SJSA1 (cell line): ENCODE measurements around the gene ZFYVE28. TPM values are rescaled to one million over a fixed set of nuclear protein-coding genes. Genes with fewer than 3 reads are reported as not detected.
"Not testable (repeated sequence)": the region's sequence is repeated elsewhere in the genome, so short reads cannot be mapped to it uniquely, and the experiment has no call there.

Source experiments
- DNase-seq, 2 experiments: peaks; one replicate each; pipeline ENCODE4 v3.0.0-alpha.2; 2015 to 2020; ENCODE audit warnings: low spot score in 2 of 2, low read depth in 1 of 2
- H3K27ac ChIP-seq: fragments of 250-450 bp; sonication (Bioruptor Pico); 2 replicates; pipeline ENCODE4 v1.5.1; 2020; ENCODE audit warnings: mild to moderate bottlenecking, moderate library complexity
- H3K27me3 ChIP-seq: fragments of 250-450 bp; sonication (Bioruptor Pico); replicated peaks from 2 replicates; pipeline ENCODE4 v1.5.1; 2020; ENCODE audit warnings: mild to moderate bottlenecking, moderate library complexity
- H3K36me3 ChIP-seq: fragments of 250-450 bp; sonication (Bioruptor Pico); 2 replicates; pipeline ENCODE4 v1.5.1; 2020; ENCODE audit warnings: mild to moderate bottlenecking
- H3K4me1 ChIP-seq: fragments of 250-450 bp; sonication (Bioruptor Pico); replicated peaks from 2 replicates; pipeline ENCODE4 v1.6.1; 2021; ENCODE audit warnings: mild to moderate bottlenecking
- H3K4me3 ChIP-seq: fragments of 250-450 bp; sonication (Bioruptor Pico); 2 replicates; pipeline ENCODE4 v1.5.1; 2020; ENCODE audit warnings: mild to moderate bottlenecking
- H3K9me3 ChIP-seq: fragments of 250-450 bp; sonication (Bioruptor Pico); replicated peaks from 2 replicates; pipeline ENCODE4 v1.5.1; 2020; ENCODE audit warnings: mild to moderate bottlenecking
- total RNA-seq: library from RNA; depleted of rRNA; stranded (reverse); fragments of >200 nt; shearing (Covaris generic); gene quantifications from 2 replicates; pipeline ENCODE4 v1.2.3, GENCODE V29; 2014

The ZFYVE28 gene
- total RNA-seq, 1 experiment from 2014 or later = 0.11 TPM

- Histone ChIP-seq H3K27ac (no peak overlapping the region), H3K36me3 (no peaks in the 10 kb centered on the region), H3K27me3 (no peaks in the 10 kb centered on the region), H3K4me1 (no peaks in the 10 kb centered on the region), H3K9me3 (no peaks in the 10 kb centered on the region), H3K4me3 (no peak overlapping the region)
- DNase-seq = peak; percentile 9 to 47
Measured at GRCh38 chr4:2441393-2442174, 23.1 kb upstream of the ZFYVE28 start.

DNA sequence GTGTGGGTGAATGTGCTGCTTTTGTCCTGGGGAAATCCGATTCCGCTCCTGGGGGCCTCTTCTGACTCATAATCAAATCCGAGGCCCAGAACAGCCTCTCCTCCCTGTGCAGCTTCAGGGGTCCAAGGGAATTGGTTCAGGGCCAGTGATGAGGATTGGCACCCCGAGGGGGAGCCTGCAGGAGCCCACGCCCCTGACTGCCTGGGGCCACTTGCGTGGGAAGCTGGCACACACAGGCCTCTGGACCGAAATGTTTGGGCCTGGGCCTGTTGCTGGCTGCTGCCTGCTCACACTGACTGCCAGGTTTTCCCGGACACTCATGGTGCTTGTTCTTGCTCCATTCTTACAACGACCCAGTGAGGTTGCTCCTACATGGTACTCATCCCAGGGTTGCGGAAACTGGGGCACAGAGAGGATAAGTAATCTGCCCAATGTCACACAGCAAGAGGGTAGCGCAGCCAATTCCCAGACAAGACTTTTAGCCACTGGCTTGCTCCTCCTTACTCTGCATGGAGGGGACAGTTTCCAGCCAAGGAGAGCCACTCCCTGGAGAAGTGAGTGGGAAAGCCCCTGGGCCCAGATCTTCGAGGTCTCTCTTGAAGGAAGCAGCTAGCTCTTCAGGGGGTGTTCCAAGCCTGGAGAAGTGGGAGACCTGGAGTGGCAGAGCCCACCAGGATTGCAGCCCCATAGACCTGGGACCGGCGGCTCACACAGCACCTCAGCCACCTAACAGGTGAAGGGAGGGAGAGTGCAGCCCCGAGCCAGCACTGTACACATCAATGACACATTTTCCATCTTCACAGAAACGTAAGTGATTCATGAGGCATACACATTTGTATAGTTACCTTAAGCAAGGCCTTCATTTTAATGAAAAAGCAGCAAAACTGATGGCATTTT, 20.6 kb upstream of the ZFYVE28 start:
- Histone ChIP-seq H3K36me3 (no peaks in the 10 kb centered on the region), H3K4me1 (no peaks in the 10 kb centered on the region), H3K9me3 (no peaks in the 10 kb centered on the region), H3K27ac (no peak overlapping the region), H3K4me3 (no peak overlapping the region), H3K27me3 (no peaks in the 10 kb centered on the region)
- no peak for DNase-seq

DNA sequence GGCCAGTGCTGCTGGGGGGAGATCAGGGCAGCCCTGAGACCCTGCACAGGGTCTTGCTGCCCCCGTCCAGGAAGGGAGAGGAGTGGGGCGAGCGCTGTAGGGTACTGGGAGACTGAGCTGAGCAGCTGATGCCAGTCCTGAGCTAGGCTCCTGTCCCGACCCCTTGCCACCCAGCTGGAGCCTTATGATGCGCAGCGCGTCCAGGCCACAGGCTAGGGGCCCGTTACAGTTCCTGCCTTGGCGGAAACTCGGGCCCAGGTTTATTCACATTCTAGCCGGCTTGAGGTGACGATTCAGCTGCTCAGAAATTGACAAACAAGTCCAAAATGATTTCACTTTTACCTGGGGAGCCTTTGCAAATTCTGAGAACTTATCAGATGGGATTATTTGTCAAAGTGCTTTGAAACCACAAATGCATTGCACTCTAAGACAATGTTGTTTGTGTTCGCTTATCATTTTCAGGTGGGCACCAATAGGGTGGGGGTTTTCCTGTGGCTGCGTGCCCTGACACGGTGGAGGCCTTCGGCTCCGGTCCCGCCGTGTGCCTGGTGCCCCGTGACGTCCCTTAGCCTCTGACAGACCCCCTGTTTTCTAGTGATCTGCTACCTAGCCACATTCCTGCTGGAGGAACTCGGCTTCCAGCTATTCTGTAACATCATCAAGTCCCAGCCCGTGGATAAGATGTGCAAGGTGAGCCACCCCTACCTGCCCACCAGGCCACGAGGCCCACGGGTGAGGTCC, 19.2 kb upstream of the ZFYVE28 start:
- no peaks in the 10 kb centered on the region for H3K27me3 ChIP-seq
- no peak overlapping the region for H3K27ac ChIP-seq
- H3K9me3 ChIP-seq = no peaks in the 10 kb centered on the region
- no peaks in the 10 kb centered on the region for H3K4me1 ChIP-seq
- H3K4me3 ChIP-seq = no peak overlapping the region
- DNase-seq = no peak
- no peaks in the 10 kb centered on the region for H3K36me3 ChIP-seq

DNA sequence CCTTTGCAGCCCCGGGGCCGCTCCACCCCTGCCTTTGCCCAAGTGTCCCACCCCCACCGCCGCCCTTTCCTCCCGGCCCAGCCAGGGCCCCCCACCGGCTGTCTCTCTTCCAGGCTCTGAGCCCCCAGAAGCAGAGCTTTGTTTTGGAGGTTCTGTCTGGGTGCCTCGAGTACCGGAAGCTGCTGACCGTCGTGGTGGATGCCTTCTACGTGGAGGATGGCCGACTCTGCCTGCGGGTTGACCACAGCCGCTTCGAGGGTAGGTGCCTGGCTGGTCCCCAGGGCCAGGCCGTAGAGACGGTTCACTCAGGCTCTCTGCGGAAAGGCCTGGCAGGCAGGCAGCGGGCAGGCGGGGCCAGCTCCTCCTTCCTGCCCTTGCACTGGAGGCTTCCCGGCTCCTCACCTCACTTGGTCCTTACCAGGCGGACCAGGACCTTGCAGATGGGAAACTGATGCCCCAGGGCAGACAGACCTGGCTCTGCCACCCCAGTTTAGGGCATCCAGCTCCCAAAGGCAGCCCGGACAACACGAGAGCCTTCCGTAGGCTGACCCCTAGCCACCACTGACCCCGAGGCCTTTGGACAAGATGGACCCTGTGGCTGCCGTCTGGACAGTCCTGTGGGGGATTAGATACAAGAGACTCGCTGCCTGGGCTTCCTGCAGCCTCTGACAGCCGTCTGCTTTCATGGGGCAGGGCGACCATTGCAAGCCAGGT, 18.5 kb upstream of the ZFYVE28 start:
- no peaks in the 10 kb centered on the region for H3K4me1 ChIP-seq
- no peaks in the 10 kb centered on the region for H3K9me3 ChIP-seq
- H3K36me3 ChIP-seq = no peaks in the 10 kb centered on the region
- H3K27ac ChIP-seq = no peak overlapping the region
- H3K27me3 ChIP-seq = no peaks in the 10 kb centered on the region
- DNase-seq = no peak
- no peak overlapping the region for H3K4me3 ChIP-seq

GRCh38 chr4:2436301-2436700, 17.9 kb upstream of the ZFYVE28 start:
- DNase-seq = no peak
- Histone ChIP-seq H3K9me3 (no peaks in the 10 kb centered on the region), H3K27ac (no peak overlapping the region), H3K4me3 (no peak overlapping the region), H3K36me3 (no peaks in the 10 kb centered on the region), H3K27me3 (no peaks in the 10 kb centered on the region), H3K4me1 (no peaks in the 10 kb centered on the region)

DNA sequence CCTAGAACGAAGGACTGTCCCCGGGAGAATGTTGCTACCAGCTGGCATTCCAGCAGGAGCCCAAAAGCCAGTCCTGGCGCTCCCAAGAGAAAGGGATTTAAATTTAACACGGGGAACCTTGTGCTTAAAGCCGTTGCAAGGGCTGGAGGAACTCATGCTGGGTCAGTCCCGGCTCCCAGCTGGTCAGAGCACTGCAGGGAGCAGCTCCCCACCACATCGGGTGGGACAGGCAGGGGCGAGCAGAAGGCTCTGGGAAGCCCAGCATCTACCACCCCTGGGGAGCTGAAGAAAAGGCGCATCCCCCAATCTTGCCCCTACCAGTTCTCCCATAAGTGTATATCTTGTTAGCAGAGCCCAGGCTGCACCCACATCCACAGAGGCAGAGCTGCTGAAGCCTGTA, 16.0 kb upstream of the ZFYVE28 start:
- Histone ChIP-seq H3K4me3 (no peak overlapping the region), H3K27ac (no peak overlapping the region), H3K36me3 (no peaks in the 10 kb centered on the region), H3K27me3 (no peaks in the 10 kb centered on the region), H3K9me3 (no peaks in the 10 kb centered on the region), H3K4me1 (no peaks in the 10 kb centered on the region)
- no peak for DNase-seq

DNA sequence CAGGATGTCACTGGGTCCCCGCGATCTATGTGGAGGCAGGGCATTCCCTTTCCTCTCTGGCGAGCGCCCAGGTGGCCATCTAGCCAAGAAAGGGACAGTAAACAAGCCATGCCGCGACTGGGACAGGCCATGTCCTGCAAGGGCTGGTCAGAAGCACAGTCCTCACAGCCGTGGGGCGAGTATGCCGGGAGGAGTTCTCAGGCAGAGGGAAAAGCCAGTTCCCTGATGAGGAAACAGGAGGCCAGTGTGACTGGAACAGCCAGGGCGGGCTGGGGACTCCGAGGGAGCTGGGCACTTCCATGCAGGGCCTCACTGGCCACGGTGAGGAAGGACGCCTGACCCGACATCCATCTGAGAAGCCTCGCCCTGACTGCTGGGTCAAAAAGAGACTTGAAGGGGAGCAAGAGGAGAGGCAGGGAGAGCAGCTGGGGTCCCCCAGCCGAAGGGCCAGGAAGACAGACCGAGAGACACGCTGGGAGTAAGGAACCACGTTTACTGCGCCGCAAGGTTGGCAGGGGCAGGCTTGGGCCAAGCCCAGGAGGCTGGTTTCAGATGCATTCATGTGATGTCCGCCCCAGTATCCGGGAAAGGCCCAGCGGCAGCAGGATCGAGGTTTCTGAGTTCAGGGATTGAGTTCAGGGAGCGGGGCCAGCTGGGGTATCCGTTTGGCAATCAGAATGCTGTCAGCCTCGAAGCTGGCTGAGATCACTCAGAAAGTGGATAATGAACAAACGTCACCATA, 15.3 kb upstream of the ZFYVE28 start:
- DNase-seq = no peak
- H3K27me3 ChIP-seq = no peaks in the 10 kb centered on the region
- H3K4me1 ChIP-seq = no peaks in the 10 kb centered on the region
- no peaks in the 10 kb centered on the region for H3K9me3 ChIP-seq
- H3K4me3 ChIP-seq = no peak overlapping the region
- H3K27ac ChIP-seq = no peak overlapping the region
- H3K36me3 ChIP-seq = no peaks in the 10 kb centered on the region

DNA sequence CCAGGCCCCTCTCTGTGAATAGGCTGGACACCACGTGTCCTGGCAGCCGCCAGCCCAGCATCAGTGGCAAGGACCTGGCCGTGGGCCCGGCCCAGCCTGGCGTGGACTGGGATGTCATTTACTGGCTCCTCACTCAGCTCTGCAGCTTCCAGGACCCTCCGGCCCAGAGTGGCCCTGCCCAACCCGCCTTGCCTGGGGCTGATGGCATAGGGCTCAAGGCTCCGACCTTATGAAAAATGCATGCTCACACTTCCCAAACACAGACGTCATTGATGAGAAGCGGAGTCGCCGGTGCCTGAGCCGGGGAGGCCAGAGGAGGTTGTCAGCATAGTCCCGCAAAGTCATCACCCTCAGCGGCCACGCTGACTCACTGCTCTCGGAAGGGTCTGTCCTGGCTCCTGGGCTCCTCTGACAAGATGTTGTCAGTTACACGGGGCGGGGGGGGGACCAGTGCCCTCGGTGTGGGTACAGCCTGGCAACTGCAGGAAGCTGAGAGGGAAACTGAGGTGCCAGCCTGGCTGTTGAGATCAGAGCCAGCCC, 14.6 kb upstream of the ZFYVE28 start:
- H3K9me3 ChIP-seq = no peaks in the 10 kb centered on the region
- peak in 1 of 2 experiments; percentile 2 for DNase-seq

DNA sequence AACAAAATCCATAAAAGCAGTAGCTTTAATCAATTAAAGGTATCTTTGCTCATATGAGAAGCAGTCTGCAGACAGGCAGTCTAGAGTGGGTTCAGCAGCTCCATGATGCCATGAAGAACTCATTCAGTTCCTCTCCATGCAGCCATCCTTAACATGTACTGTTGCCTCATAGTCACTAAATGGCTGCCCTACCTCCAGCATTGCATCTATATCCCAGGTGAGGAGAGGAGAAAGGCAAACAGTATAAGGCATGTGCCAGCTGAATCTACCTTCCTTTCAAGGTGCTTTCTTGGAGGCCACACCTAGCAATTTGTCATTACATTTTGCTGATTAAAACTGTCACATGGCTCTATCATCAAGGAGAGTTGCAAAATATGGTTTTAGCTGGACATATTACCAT, 13.6 kb upstream of the ZFYVE28 start:
- Histone ChIP-seq H3K4me3 (no peak overlapping the region), H3K27me3 (no peaks in the 10 kb centered on the region), H3K27ac (no peak overlapping the region), H3K36me3 (no peaks in the 10 kb centered on the region), H3K9me3 (no peaks in the 10 kb centered on the region), H3K4me1 (no peaks in the 10 kb centered on the region)
- DNase-seq = no peak

More for the DNA sequence above, 14.6 kb upstream of the ZFYVE28 start:
- H3K27ac ChIP-seq = no peak overlapping the region
- no peaks in the 10 kb centered on the region for H3K4me1 ChIP-seq
- H3K4me3 ChIP-seq = no peak overlapping the region
- H3K36me3 ChIP-seq = no peaks in the 10 kb centered on the region
- no peaks in the 10 kb centered on the region for H3K27me3 ChIP-seq

- not testable (repeated sequence) for H3K27ac ChIP-seq, H3K27me3 ChIP-seq, H3K9me3 ChIP-seq, H3K36me3 ChIP-seq, H3K4me3 ChIP-seq, H3K4me1 ChIP-seq, DNase-seq
Measured at GRCh38 chr4:2429945-2430757, 11.7 kb upstream of the ZFYVE28 start.

DNA sequence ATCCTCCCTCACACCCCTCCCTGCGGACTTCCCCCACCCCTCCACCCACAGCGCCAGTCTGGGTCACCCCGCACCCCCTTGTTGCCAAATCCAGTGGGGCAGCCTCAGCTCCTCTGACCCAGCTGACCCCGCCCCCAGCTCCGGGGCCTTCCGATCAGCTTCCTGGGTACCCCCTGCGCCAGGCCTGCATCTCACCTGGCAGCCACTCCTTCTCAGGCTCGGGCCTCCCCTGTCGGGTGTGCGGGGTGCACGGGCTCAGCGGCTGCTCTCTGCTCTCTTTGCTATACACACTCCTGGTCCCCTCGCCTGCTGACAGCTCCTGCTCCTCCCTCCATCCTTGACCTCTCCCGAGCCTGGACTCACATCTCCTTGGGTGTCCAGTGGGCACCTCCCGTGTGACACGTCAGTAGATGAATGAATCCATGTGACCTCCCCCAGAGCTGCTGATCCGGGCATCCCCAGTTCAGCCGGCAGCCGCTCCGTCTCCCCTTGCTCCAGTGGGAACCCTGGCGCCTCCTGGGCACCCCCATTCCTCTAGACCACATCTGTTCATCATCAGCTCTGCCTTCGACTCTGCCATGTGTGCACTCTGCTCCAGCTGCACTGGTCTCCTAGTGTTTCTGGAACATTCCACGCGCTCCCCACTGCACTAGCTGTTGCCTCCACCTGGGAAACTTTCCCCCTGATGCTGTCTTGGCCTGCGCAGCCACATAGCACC, 10.2 kb upstream of the ZFYVE28 start:
- DNase-seq = no peak
- no peak overlapping the region for H3K27ac ChIP-seq
- no peaks in the 10 kb centered on the region for H3K27me3 ChIP-seq
- H3K36me3 ChIP-seq = no peaks in the 10 kb centered on the region
- H3K4me1 ChIP-seq = no peaks in the 10 kb centered on the region
- no peaks in the 10 kb centered on the region for H3K9me3 ChIP-seq
- no peak overlapping the region for H3K4me3 ChIP-seq
